Uterus (tissue), 4 donors: ENCODE results near the gene ZIM2. TPM values are rescaled to one million over a fixed set of nuclear protein-coding genes. Genes with fewer than 3 reads are reported as not detected.
"Not testable (repeated sequence)": the region's sequence is repeated elsewhere in the genome, so short reads cannot be mapped to it uniquely, and the experiment has no call there.

Source experiments
- DNase-seq, 2 donors: peaks; one replicate each; pipeline ENCODE4 v3.0.0-alpha.2; 2019 to 2020
- H3K27ac ChIP-seq, 2 donors: fragments of 200-600 bp; sonication (generic); 1 replicate in 1 of 2; 2 replicates in 1 of 2; pipeline ENCODE4 v1.5.1; 2016 to 2018
- H3K27me3 ChIP-seq, 2 donors: fragments of 200-600 bp; sonication (generic); one replicate each; pipeline ENCODE4 v1.5.1; 2018 to 2019; ENCODE audit warnings: control low read depth in 1 of 2
- H3K36me3 ChIP-seq, 2 donors: fragments of 200-600 bp; sonication (generic); one replicate each; pipeline ENCODE4 v1.5.1; 2019; ENCODE audit warnings: control low read depth in 1 of 2
- H3K4me1 ChIP-seq, 2 donors: fragments of 200-600 bp; sonication (generic); one replicate each; pipeline ENCODE4 v1.5.1; 2018 to 2019; ENCODE audit warnings: control low read depth in 1 of 2
- H3K4me3 ChIP-seq, 2 donors: fragments of 200-600 bp; sonication (generic); 1 replicate in 1 of 2; 2 replicates in 1 of 2; pipeline ENCODE4 v1.5.1; 2018 to 2019; ENCODE audit warnings: mild to moderate bottlenecking in 1 of 2
- H3K9me3 ChIP-seq, 2 donors: fragments of 200-600 bp; sonication (generic); one replicate each; pipeline ENCODE4 v1.5.1; 2019; ENCODE audit warnings: control low read depth in 1 of 2
- POLR2A ChIP-seq, 2 donors: fragments of 450-650 bp; IDR thresholded peaks; one replicate each; pipeline ENCODE4 v1.6.1; 2016; ENCODE audit warnings: antibody characterized with exemption in 2 of 2, mild to moderate bottlenecking in 1 of 2, moderate library complexity in 1 of 2
- intact Hi-C: fragments of 100-400 bp; cut with DNase I; formaldehyde crosslinking; loops from one replicate; pipeline ENCODE4 v1.15.1; 2023; ENCODE audit warnings: low total_unique reads
- total RNA-seq, 4 donors: library from RNA; depleted of rRNA in 3 of 4; stranded (reverse); fragments of >200 nt in 3 of 4; gene quantifications; one replicate each; pipeline versions ENCODE4 v1.1.0 to v1.2.4, GENCODE V29; 2014 to 2023
- TF ChIP-seq, protein P1 (sequence below), 4 experiments: fragments of 200-600 bp in 2 of 4; fragments of 450-650 bp in 2 of 4; sonication (generic) in 2 of 4; IDR thresholded peaks; one replicate each; pipeline ENCODE4 v1.5.1; 2016 to 2019; ENCODE audit warnings: antibody characterized with exemption in 4 of 4, mild to moderate bottlenecking in 2 of 4, moderate library complexity in 1 of 4
- donor health status: DM: yes; HTN: yes; CAD: no.

The ZIM2 gene
- total RNA-seq, 4 donors from 2014 or later: 4.9 to 6.0 TPM; not detected in 2

DNA sequence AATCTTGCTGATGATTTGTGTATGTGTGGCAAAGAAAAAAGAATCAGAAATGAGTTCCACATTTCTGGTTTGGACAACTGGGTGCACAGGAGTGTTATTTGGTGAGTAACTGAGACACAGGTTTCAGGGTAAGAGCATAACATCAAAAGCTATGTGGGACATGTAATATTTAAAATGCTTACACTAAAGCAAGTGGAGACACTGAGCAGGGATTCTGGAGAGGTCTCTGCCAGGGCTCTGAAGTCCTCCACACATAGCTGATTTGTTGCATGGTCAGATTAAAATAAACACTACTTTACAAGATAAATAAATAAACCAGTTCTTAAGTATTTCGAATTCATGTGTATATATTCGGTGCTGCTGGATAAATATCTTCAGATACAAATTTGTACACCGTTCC, 16.3 kb upstream of the ZIM2 start:
- H3K9me3 ChIP-seq: no peaks in the 10 kb centered on the region
- DNase-seq: no peak
- H3K36me3 ChIP-seq: no peaks in the 10 kb centered on the region
- no peak overlapping the region for H3K4me3 ChIP-seq
- no peak for TF ChIP-seq POLR2A (IDR thresholded peaks at IDR 0.05)
- TF ChIP-seq, protein P1, sequence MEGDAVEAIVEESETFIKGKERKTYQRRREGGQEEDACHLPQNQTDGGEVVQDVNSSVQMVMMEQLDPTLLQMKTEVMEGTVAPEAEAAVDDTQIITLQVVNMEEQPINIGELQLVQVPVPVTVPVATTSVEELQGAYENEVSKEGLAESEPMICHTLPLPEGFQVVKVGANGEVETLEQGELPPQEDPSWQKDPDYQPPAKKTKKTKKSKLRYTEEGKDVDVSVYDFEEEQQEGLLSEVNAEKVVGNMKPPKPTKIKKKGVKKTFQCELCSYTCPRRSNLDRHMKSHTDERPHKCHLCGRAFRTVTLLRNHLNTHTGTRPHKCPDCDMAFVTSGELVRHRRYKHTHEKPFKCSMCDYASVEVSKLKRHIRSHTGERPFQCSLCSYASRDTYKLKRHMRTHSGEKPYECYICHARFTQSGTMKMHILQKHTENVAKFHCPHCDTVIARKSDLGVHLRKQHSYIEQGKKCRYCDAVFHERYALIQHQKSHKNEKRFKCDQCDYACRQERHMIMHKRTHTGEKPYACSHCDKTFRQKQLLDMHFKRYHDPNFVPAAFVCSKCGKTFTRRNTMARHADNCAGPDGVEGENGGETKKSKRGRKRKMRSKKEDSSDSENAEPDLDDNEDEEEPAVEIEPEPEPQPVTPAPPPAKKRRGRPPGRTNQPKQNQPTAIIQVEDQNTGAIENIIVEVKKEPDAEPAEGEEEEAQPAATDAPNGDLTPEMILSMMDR (IDR thresholded peaks at IDR 0.05): no peak
- H3K27me3 ChIP-seq: no peaks in the 10 kb centered on the region
- peaks cover 4 to 5% of the 10 kb centered on the region in 2 donors for H3K4me1 ChIP-seq
- no peak overlapping the region for H3K27ac ChIP-seq
- intact Hi-C loops: no loop called here

DNA sequence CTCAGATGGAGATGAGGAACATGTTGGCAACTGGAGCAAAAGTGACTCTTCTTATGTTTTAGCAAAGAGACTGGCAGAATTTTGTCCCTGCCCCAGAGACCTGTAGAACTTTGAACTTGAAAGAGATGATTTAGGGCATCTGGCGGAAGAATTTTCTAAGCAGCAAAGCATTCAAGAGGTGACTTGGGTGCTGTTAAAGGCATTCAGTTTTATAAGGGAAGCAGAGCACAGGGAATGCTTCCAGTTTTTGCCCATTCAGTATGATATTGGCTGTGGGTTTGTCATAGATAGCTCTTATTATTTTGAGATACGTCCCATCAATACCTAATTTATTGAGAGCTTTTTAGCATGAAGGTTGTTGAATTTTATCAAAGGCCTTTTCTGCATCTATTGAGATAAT, 11.8 kb upstream of the ZIM2 start:
- H3K4me3 ChIP-seq, H3K36me3 ChIP-seq, H3K27me3 ChIP-seq, H3K27ac ChIP-seq, H3K4me1 ChIP-seq, intact Hi-C loops, H3K9me3 ChIP-seq, DNase-seq: not testable (repeated sequence)

DNA sequence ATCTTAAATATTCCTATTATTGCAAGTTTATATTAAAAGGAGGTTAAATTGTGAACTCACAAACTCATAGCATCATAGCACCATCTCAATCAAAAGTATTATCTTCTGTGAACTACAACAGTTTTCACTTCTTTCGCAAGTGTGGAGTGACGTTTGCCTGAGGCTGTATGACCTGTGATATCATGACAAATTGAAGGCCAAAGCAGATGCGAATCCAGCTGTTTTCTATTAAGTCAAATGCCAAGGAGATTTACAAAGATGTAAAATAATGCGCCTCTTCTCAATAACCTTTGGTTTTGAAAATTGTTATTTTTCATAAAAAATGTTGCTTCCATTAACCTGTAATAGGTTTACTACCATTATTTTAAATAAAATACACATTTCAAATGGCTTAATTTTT, 7.6 kb upstream of the ZIM2 start:
- H3K27me3 ChIP-seq: no peaks in the 10 kb centered on the region
- intact Hi-C loops: loop anchor here (10.0 kb wide), 1 partner anchor 1763 kb away; no protein-coding TSS in a partner anchor
- TF ChIP-seq POLR2A (IDR thresholded peaks at IDR 0.05): no peak
- TF ChIP-seq, protein P1 (IDR thresholded peaks at IDR 0.05): no peak
- H3K4me1 ChIP-seq: no peaks in the 10 kb centered on the region
- H3K9me3 ChIP-seq: no peaks in the 10 kb centered on the region
- H3K27ac ChIP-seq: no peak overlapping the region
- DNase-seq: no peak
- no peak overlapping the region for H3K4me3 ChIP-seq
- no peaks in the 10 kb centered on the region for H3K36me3 ChIP-seq

DNA sequence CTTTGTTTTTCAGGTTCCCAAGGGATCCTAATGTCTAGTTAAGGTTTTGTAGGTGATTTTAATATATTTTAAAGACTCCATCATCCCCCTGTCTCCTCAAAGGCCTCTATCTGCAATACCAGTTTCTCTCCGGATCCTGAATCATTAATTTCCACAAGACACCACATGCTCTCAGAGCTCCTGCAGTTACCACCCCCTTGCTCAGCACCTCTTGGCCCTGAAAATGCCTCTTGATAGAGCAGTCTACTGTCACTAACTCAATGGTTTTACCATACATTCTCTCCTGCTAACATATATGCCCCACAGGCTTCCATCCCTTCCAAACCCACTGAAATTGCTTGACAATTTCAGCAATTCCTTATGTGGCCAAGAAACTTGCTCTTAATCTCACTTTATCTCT, 1.9 kb upstream of the ZIM2 start:
- no peak overlapping the region for H3K4me3 ChIP-seq
- no peaks in the 10 kb centered on the region for H3K9me3 ChIP-seq
- H3K27ac ChIP-seq: no peak overlapping the region
- no peak for DNase-seq
- intact Hi-C loops: loop anchor here (10.0 kb wide), 1 partner anchor 1758 kb away; no protein-coding TSS in a partner anchor
- TF ChIP-seq POLR2A (IDR thresholded peaks at IDR 0.05): no peak
- TF ChIP-seq, protein P1 (IDR thresholded peaks at IDR 0.05): no peak
- H3K4me1 ChIP-seq: no peaks in the 10 kb centered on the region
- H3K27me3 ChIP-seq: no peaks in the 10 kb centered on the region
- no peaks in the 10 kb centered on the region for H3K36me3 ChIP-seq

DNA sequence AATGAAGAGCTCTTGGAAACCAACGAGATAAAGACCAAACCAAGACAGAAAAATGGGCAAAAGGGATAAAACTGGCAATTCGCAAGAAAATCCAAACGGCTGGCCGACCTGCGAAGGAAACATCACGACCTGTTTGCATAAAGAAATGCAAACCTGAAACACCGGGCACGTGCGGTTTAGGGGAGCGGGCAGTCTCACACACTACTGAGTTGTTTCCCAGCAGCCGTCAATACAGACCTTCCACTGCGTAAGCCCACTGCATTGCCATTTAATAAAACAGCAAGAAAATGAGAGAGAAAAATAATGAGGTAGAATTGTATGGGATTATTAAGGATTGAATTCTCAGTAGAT, 642 bp upstream of the ZIM2 start:
- H3K9me3 ChIP-seq: no peaks in the 10 kb centered on the region
- DNase-seq: no peak
- H3K4me3 ChIP-seq: peak overlapping the region in 1 of 2 donors; percentile 64
- H3K36me3 ChIP-seq: no peaks in the 10 kb centered on the region
- intact Hi-C loops: loop anchor here (10.0 kb wide), 1 partner anchor 1756 kb away; no protein-coding TSS in a partner anchor
- H3K27me3 ChIP-seq: no peaks in the 10 kb centered on the region
- peak overlapping the region; percentile 10 to 89 for H3K27ac ChIP-seq
- TF ChIP-seq, protein P1 (IDR thresholded peaks at IDR 0.05): no peak
- no peak for TF ChIP-seq POLR2A (IDR thresholded peaks at IDR 0.05)
- H3K4me1 ChIP-seq: no peaks in the 10 kb centered on the region
